ENCODE results near the gene ATF4. TPM values are rescaled to one million over a fixed set of nuclear protein-coding genes. Genes with fewer than 3 reads are reported as not detected.

ATF4 gene
- total RNA-seq, 1 experiment from 2014 or later, result 181 TPM

DNA sequence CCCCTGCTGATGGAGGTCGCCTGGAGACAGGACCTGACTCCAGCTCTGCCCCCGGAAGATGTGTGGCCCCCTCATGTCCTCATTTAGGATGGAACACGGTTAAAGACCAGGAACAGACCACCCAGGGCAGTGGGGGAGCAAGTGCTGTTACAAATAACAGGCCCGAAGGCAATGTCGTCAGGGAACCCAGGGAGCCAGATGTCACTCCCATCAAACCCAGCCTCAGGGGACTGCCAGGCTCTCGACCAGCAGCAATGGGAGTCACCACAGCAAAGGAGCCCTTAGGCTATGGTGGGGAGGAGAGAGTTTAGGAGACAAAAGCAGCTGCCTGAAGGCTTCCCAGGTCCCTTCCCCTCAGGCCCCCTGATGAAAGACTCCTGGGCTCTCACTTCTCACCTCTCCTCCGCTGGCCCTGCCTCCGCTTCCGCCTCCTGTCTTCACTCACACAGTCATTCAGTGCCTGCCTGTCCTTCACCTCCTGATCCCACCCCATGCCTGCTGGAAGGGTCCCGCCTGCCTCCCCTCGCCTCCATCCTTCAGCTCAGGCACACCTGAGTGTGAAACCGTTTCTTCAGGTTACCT is 7.8 kb downstream of the ATF4 start:
- no peak for DNase-seq (ENCODE audit: low read depth)

DNA sequence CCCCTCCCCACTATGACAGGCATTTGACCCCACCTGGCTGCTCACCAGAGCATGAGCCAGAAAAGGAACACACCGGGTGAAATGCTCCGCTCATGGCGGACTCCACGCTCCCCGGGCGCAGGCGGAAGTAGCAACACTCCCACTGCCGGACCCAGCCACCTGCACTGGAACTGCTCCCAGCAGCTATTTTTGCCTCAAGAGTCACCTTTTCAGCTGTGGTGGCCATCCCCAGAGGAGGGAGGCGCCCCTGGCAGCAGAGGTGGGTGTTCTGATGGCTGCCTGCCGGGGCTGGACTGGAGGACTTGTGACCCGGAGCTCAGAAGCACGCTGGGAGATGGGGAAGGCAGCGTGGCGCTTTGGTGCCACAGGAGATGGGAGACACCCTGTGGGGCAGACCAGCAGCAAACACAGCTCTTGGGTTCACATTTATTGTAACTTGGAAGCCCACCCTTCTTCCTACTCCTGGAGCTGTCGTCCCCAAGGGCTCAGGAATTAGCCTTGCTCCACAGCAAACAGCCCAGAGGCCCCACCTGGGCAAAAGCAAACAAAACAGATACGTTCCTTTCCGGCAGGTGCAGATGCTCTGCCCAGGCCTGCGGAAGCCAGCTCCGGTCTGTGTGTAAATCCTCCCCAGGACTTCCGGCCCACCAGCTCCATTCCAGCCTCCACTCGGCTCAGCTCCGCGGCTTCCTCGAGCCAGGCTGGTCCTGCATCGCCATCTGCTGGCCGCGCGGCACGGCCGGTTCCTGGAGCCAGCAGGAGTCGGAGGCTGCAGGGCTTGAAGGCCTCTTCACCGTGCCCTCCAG is 8.5 kb downstream of the ATF4 start:
- DNase-seq (ENCODE audit: low read depth), result peak; percentile 81

DNA sequence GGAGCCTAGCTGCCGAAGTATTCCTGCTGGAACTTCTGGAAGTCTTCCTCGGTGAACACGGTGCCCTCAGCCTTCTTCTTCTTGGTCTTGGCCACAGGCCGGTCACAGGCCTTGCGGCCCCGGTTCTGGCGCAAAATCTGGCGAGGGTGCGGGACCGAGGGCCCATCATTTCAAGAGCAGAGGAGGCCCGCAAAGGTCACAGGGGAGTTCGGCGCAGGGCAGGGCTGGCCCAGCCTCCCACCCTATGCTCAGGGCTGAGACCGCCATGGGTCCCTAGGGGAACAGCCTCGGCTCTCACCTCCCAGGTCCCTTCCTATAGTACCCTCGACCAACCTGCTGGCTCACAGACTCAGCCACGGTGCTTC is 9.1 kb downstream of the ATF4 start:
- DNase-seq (ENCODE audit: low read depth), result no peak

DNA sequence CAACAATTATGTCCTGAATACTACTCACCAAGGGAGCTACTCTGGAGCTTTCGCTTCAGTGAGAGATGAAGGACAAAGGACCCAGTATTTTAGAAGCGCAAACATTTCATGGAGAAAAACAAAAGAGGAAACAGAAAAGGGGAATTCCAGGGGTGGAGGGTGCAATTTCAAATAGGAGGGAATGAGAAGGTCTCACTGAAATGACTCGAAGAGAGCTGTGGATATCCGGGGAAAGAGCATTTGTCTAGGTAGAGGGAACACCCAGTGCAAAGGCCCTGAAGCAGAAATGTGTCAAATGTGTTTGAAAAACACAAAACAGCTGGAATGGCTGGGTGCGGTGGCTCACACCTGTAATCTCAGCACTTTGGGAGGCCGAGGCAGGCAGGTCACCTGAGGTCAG is 9.8 kb downstream of the ATF4 start:
- no peak for DNase-seq (ENCODE audit: low read depth)

DNA sequence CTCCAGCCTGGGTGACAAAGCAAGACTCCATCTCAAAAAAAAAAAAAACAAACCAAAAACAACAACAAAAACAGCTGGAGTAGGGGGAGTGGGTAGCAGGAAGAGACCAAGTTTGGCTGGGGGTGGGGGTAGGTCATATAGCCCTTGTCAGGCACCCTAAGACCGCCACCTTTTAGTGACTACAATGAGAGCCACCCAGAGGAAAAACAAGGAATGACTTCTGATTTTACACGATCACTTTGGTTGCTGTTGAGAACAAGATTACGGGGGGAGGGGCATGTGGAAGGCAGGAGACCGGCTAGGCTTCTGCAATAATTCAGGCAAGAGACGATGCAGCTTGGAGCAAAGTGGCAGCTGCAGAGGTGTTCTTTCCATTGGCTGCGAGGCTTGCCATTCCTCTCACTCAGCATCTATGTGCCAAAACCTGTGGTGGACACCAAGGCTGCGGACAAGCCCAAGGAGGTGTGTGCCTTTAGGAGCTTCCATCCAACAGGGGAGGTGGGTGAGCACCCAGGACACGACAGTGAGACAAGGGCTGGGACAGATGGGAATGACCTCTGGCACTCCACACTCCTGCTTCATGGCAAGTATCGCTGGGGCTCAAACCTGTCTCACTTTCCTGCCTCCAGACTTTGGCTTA is 10.4 kb downstream of the ATF4 start:
- peak; percentile 57 for DNase-seq (ENCODE audit: low read depth)

DNA sequence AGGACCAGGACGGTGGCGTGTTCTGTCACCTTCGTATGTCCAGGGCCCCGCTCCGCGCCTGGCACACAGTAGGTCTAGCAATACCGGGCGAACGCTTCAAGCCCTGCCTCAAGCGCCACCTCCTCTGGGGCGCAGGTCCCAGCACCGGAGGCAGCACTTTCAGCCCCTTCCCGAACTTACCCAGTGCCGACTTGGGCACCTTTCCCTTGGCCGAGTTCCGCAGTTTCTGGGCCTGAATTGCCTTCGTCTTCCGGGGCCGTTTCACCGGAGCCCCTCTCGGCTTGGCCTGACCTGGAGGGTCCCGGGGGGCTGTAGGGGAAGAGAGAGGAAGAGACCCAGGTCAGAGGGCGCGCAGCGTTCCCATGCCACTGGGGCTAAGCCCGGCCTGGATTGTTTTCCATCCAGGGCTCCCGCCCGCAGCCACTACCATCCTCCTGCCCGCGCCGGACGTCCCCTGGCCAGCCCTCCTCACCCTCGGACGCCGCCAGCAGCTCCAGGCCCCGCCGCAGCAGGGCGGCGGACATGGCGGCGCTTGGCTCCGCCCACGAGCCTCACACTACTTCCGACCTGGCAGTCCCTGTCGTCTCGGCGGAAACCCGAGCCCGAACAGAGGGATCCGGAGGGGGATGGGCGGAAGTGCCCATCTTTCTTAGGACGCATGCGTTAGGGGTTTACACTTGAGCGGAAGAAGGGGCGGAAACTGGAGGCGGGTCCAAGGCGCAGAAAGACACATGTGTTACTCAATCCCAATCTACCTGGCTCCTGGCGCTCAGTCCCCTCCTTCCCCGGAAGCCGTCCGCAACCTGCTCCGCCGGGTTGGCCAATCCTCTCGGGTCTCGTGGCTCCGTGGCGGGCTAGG is 12.1 kb downstream of the ATF4 start, which contains the start of gene RPS19BP1:
TSS of gene RPS19BP1 (minus strand) at position 534 of the 859 bp plus-strand sequence. CDS start at position 524, 10 bp downstream.
- DNase-seq (ENCODE audit: low read depth), result peak; percentile 98

DNA sequence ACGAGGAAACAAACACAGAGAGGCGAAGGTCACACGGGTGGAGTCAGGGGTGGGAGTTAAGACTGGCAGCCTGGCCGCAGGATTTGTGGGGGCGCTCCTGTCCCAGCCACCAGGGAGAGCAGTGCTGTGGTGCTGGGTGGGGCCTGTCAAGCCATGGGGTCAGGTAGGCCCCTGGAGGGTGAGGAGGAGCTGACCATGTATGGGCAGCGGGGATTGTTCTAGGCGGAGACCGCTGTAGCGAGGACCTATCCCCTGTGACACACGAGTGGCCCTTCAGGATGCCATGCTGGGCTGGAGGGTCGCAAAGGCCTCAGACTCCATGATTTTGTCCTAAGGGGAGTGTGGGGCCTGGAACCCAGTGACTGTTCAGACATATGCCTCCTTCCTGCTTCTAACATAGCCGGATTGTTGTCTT is 13.7 kb downstream of the ATF4 start:
- DNase-seq (ENCODE audit: low read depth), result no peak

DNA sequence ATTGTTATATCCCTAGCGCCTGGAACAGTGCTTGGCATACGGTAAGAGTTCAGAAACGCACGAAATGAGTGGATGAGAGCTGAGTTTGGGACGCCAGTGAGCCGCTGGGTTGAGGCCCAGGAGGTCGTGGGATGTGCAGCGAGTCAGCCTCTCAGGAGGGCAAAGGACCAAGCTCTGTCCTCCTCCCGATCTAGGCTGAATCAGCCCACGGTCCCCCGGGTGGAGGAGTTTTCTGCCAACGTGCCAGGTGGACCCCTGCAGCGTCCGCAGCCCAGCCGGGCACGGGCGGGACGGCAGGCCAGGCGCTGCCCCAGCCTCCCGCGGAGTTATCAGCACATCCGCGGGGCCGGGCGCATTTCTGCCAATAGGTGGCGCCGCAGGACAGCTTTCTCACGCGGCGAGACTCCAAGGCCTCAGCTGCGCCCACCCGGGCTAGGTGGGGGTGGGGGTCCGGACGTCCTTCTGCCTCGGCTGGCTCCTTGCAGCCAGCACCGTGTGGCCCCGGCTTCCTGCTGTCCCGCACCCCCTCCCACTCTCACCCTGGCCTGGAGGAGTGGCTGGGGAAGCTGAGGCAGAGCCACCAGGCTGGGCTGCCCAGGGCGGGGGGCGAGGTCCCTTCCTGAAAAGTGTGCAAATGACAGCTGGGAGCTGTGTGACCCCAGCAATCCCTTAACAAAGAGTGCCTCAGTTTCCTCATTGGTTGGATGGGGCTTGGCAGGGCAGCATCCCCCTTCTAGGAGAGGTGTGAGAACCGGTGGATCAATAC is 14.4 kb downstream of the ATF4 start:
- peak; percentile 55 for DNase-seq (ENCODE audit: low read depth)

DNA sequence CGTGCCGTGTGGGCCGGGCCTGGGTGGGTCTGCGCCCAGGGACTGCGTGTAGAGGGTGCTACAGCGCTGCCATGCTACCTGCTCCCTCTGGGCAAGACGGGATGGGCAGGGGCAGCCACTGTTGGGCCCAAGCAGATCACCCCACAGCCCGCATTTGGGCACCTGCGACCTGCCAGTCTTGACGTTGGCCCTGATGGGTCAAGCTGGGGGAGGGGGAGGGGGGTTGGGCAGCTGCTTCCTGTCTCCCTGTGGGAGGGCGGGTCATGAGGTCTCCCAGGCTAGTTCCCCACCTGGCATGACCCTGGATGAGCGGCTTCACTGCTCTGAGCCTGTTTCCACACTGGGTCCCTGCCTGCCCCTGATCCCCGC is 15.0 kb downstream of the ATF4 start:
- DNase-seq (ENCODE audit: low read depth), result no peak

DNA sequence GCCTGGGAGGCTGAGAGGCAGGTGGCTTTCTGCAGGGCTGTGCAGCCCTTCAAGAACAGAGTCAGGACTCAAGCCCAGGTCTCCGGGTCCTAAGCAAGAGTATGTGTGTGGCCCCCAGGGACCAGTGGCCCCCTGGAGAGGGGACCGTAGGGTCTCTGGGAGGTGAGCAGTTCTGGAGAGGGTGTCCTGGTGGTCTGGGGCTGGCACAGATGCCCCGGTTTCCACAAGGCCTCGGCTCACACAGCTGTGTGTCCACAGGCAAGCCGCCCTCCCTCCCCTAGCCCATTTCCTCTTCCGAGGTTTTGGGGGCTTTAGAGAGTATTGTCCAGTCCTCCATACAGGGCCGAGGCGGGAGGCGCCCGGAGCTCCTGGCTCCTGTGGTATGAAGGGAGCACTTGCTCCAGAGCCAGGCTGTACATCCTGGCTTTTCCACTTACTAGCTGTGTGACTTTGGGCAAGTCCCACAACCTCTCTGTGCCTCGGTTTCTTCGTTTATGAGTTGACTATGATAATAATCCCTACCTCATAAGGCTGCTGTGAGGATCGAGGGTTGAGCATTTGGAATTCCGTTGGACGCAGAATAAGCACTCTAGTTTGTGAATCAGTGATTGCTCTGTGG is 15.6 kb downstream of the ATF4 start:
- DNase-seq (ENCODE audit: low read depth), result no peak

DNA sequence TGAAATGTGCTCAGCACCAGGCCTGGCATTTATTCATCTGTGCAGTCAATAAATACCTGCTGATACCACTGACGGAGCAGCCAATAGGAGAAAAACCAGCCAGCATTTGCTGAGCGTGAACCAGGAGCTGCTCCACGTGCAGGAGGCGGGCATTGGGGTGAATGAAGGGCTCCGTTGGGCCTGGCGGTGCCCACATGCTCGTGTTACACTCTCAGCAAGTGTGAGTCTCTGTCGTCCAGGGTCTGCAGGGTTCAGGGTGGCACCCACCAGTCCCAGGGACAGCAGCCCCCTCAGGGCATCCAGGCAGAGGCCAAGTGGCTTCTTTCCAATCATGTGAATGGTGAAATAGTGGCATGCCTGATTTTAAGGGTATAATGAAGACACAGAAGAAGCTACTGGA is 16.3 kb downstream of the ATF4 start:
- DNase-seq (ENCODE audit: low read depth), result no peak

DNA sequence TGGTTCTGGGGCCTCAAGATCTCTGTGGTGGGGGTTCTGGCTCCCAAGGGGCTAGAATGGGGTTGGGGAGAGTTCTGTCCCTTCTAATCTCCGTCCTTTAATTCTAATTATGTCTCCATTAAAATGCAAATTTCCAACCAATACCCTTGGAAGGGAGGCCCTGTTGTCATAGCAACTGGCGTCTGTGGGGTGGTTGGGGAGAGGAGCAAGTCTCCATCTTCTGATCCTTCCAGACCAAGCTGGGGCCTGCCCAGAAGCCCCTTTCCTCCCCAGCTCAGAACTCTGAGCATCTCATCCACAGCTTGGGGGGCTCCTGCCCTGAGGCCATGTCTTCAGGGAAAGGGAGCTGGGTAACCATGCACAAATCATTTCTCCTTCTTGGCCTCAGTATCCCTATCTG is 17.6 kb downstream of the ATF4 start:
- no peak for DNase-seq (ENCODE audit: low read depth)

DNA sequence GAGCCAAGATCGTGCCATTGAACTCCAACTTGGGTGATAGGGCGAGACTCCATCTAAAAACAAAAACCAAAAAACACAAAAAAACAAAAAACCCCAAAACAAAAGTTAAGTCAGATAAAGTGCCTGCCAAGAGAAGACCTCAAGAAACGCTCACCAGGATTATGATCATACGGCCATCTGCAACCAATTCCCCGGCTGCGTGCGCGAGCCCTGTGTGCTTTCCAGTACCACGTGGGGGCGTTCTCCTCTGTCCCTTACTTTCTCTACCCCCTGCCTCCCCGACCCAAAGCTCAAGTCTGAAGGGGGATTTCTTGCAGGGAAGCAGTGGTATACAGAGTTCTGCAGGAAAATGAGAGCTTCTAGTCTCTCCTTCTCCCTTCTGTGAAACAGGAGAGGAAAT is 22.7 kb downstream of the ATF4 start:
- DNase-seq (ENCODE audit: low read depth), result no peak

DNA sequence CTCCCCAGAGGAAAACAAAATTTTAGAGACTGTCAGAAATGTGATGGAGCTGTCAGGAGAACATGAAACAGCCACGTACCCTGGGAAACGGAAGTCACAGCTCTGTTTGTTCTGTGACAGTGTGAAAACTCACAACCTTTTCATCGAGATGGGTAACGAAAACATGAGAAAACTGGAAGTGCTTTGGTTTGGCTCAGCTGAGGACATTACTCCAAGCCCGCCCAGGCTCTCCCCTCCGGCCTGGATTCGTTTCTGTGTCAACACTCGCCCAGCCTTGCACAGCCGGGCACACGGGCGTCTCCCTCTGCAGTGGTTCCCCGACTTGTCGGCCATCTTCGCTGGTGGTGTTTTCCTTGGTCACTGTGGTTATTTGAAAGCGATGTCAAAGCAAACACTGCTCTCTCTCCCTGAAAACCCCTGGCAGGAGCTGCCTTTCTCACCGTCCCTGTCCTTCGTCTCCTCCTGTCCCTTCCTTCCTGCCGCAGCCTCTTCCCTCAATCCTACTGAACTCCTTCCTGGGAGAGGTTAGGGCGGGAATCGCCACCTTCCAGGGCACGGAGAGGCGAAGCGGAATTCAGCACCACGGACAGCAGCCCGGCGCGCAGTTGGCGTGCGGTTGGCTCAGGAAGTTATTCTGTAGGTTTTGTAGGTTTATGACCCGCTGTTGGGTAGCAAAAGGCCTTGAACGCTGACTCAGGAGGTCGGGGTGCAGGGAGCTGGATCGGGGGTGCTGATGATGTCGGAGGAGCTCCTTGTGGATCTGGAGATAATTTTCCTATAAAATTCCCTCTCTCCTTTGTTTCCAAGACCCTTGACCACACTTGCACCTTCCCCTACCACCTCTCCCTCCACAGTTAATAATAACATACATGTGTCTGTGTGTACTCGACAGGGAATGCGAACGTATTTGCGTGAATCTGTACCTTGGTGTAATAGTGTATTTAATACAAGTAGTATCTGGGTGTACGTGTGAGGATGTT is 25.3 kb downstream of the ATF4 start:
- no peak for DNase-seq (ENCODE audit: low read depth)

DNA sequence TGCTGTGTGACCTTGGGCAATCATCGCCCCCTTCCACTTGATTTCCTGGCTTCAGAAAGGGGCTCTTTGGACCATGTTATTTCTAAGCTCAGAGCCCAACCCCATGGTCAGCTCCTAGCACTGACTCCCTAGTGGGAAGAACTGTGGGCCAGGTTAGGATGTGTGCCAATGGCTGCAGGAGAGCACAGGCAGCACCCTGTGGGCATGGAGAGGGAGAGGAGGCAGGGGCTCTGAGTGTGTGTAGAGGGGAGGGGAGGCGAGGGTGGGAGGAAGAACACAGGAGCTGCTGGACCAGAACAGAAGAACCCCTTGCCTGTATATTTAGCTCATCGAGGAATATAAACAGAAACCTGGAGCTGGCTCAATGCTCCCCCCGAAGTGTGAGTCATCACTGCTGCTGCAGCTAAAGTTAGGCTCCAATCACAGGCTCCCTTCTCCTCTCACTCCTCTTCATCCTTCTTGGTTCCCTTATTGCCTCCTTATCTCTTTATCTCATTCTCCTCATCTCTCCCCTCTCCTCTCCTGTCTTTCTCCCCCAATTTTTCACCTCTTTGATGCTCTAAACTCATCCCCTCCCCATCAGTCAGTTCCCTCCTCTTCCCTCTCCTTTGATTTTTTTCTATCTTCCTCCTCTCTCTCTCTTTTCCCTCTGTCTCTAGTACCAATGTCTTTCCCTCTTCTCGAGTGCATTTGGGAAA is 26.7 kb downstream of the ATF4 start:
- no peak for DNase-seq (ENCODE audit: low read depth)

DNA sequence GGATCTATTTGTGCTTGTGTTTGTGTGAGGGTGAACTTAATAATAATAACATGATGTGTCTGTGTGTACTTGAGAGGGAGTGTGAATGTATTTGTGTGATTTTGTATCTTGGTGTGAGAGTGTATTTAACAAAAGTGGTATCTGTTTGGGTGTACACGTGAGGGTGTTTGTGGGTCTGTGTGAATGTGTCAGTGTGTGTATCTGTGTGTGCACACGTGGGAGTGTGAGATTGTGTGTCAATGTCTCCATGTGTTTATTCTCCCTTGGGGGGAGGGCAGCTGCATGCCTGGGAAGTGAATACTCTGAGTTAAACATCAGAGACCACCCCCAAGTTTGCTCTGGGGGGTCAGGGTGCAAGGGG is 27.2 kb downstream of the ATF4 start:
- no peak for DNase-seq (ENCODE audit: low read depth)

DNA sequence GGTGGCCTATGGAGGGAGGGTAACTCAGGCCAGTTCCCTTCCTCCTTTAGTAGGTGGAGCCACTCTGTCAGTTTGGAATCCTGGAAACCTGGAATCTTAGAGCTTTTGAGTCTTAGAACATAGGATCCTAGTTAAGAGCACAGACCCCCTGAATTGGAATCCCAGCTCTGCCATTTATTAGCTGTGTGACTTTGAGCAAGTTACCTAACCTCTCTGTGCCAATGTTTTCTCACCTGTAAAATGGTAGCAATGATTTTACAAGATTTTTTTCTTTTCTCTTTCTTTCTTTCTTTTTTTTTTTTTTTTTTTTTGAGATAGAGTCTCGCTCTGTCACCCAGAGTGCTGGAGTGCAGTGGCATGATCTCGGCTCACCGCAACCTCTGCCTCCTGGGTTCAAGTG is 33.1 kb downstream of the ATF4 start:
- no peak for DNase-seq (ENCODE audit: low read depth)

DNA sequence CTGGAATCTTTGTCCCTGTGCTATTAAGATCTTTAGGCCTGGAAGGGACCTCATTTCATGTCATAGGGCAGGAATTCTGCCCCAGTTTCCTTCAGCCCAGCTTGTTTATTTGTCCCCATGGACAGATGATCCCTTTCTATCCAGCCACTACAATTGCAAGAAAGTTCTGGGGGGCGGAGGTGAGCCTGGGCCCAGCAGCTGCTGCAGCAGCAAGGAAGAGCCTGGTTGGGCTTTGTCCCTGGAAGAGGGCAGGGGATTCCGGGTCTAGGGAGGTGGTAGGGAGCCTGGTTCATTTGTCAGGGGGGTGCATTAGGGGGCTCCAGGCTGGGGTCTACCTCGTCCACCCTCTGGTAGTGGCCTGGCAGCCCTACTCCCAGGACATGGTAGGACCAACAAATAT is 33.8 kb downstream of the ATF4 start:
- DNase-seq (ENCODE audit: low read depth), result no peak
